GM12864 (cell line): ENCODE data around the gene THY1.

Experiments
- DNase-seq: peaks from one replicate; pipeline ENCODE4 v3.0.0-alpha.2; 2011; ENCODE audit warnings: low read depth
- H3K4me3 ChIP-seq: 2 replicates; pipeline ENCODE4 v1.5.1; 2011; ENCODE audit warnings: mild to moderate bottlenecking, low read depth, low read length, control low read depth
- CTCF ChIP-seq: IDR thresholded peaks from 2 replicates; pipeline ENCODE4 v1.5.1; 2011; ENCODE audit warnings: low read depth, mild to moderate bottlenecking, moderate library complexity, low read length, control low read depth, inconsistent platforms; ENCODE audit errors: missing control alignments

Gene THY1

GRCh38 chr11:119423509-119424254 lies 710 bp upstream of the THY1 start:
- TF ChIP-seq CTCF = no peak
- no peak overlapping the region for H3K4me3 ChIP-seq
- no peak for DNase-seq

GRCh38 chr11:119421941-119422808 lies 797 bp downstream of the THY1 start:
- no peak for DNase-seq
- peak overlapping the region; percentile 30 for H3K4me3 ChIP-seq
- TF ChIP-seq CTCF = no peak

- DNase-seq = no peak
- TF ChIP-seq CTCF = no peak
- H3K4me3 ChIP-seq = no peak overlapping the region
Observed at GRCh38 chr11:119421351-119421750, 1.6 kb downstream of the THY1 start.

- no peak for DNase-seq
- no peak for TF ChIP-seq CTCF
- no peak overlapping the region for H3K4me3 ChIP-seq
Observed at GRCh38 chr11:119420631-119421030, 2.3 kb downstream of the THY1 start.

GRCh38 chr11:119419834-119420492 lies 3.0 kb downstream of the THY1 start:
- no peak for TF ChIP-seq CTCF
- DNase-seq = no peak
- H3K4me3 ChIP-seq = no peak overlapping the region

- H3K4me3 ChIP-seq = no peak overlapping the region
- DNase-seq = no peak
- TF ChIP-seq CTCF = no peak
Observed at GRCh38 chr11:119419246-119419645, 3.7 kb downstream of the THY1 start.
